DMS79 treated with DMSO at 0.1 percent for 48 hours (cell line): ENCODE data around the gene S100Z.
A peak's percentile ranks its signal among the peaks of the same experiment; 100 is the strongest.
"Not testable (repeated sequence)": the region's sequence is repeated elsewhere in the genome, so short reads cannot be mapped to it uniquely, and the experiment has no call there.

Source experiments
- DNase-seq: peaks from one replicate; lab custom pipeline; 2025; lab: John Stamatoyannopoulos, UW

The S100Z gene

DNA sequence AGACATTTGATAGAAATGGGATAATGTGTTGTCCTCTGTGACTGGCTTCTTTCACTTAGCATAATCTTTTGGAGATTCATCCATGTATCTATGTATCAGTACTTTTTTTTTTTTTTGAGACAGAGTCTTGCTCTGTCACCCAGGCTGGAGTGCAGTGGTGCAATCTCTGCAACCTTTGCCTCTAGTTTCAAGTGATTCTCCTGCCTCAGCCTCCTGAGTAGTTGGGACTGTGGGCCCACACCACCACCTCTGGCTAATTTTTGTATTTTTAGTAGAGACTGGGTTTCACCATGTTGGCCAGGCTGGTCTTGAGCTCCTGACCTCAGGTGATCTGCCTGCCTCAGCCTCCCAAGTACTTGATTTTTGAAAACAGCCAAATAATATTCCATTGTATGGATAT is 23.4 kb upstream of the S100Z start:
- DNase-seq: not testable (repeated sequence)

DNA sequence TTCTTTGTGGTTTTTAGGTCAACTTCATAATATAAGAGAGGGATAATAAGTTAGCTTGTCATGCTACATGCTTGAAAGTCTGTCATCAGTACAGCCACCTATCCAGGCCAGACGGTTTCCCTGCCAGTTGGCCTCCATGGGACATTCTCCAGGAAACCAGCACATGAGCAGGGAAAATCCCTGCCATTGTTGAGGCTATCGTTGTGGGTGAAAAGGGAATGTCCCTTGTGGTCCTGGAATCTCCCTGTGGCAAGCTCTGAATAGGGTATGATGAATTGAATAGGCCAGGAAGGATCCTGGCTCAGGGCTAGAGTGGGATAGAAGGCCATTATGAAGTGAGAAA is 18.7 kb upstream of the S100Z start:
- DNase-seq: no peak

DNA sequence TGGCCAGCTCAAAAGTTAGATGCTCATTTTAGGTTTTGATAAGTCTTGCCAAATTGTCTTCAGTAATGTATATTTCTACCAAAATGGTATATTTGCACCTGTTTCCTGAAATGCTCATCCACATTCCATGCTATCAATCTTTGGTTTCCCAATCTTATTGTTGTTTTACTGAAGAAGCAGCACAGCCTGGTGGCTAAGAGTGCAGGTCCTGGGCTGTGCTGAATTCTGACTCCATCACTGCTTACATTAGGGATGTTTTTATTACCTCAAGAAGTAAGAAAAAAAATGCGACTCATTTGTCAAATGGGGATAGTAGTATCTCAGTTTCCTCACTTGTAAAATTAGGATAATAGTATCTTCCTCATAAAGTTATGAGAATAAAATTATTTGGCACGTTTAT is 13.6 kb upstream of the S100Z start:
- no peak for DNase-seq

GRCh38 chr5:76836585-76836984 is 13.2 kb upstream of the S100Z start:
- no peak for DNase-seq

DNA sequence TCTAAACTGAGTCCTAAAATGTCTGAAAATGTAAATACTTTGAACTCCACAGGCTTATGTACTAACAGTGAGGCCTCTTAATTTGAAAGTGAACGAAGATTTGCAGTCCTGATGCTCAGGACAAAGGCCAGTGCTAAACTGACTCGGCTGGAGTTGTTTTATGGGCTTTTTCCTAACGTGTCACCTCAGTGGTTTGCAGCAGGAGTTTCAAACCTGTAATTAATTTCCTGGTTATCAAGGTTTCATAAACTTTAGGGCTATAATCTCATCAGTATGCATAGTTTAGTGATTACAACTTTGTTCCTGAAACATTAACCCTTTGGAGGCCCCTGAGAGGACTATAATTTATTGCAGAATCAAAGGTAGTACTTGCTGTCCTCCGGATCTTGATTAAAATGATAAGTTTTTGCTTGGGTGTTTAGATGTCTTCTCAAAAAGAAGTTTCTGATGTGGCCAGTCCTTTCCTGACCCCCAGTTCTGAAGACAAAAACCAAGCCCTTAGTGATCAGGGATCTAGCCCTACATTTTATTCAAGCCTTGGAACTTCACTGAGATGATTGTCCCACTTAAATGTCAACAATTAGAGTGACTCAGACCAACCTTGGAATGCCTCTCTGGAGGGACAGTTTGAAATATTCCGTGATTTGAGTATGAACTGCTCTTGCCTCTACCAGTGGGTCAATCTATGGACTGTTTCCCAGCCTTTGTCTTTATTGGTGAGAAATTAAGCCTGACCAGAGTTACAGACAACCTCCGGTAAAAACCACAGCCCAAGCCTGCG is 11.1 kb upstream of the S100Z start:
- no peak for DNase-seq

GRCh38 chr5:76841361-76841760 is 8.5 kb upstream of the S100Z start:
- DNase-seq: no peak

DNA sequence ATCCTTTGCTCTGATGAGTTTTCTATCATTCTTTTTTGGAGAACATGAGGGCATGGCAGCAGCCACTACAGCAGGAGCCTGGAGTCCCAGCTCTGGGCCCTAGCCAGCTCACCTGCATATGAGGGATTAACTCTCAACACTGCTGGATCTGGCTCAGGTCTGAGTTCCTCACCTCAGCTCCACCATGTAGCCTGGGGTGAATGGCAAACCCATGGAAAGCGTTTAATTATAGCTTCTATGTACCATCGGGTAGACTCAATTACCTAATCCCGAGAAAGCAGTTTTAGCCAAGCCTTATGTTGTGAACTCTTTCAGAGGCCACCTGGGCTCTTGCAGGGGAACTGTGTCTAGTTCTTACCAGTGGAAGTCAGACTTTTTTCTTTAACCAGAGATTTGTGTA is 3.9 kb upstream of the S100Z start:
- DNase-seq: no peak

- no peak for DNase-seq
Measured at GRCh38 chr5:76850543-76851145, 830 bp downstream of the S100Z start.

- DNase-seq: no peak
Measured at GRCh38 chr5:76851728-76852369, 2.0 kb downstream of the S100Z start.

DNA sequence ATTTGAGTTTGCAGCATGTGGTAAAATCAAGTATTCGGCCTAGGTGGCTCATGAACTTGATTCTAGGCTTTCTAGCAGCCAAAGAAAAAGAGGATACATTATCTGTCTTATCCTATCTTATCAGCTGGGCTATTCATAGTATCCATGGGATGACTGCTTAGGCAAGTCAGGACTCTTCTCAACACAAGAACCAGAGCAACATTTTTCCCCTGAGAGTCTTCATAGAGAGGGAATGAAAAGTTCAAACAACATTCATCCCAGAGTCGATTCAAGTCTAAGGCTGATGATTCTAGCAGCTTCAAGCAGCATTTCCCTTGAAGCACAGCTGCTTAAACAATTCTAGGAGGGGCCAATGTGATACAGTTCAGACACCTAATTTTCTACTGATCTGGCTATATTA is 3.0 kb downstream of the S100Z start:
- DNase-seq: no peak

- DNase-seq: not testable (repeated sequence)
Measured at GRCh38 chr5:76853741-76854140, 3.9 kb downstream of the S100Z start.

- no peak for DNase-seq
Measured at GRCh38 chr5:76854644-76855043, 4.8 kb downstream of the S100Z start.

DNA sequence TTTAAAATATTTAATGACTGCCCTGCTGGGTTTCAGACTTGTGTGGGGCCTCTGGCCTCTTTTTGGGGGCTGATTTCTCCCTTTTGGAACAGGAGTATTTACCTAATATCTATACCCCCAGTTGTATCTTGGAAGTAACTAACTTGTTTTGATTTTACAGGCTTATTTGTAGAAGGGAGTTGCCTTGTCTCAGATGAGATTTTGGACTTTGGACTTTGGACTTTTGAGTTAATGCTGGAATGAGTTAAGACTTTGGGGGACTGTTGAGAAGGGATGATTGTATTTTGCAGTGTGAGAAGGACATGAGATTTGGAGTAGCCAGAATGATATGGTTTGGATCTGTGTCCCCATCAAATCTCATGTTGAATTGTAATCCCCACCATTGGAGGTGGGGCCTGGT is 5.7 kb downstream of the S100Z start:
- DNase-seq: not testable (repeated sequence)

DNA sequence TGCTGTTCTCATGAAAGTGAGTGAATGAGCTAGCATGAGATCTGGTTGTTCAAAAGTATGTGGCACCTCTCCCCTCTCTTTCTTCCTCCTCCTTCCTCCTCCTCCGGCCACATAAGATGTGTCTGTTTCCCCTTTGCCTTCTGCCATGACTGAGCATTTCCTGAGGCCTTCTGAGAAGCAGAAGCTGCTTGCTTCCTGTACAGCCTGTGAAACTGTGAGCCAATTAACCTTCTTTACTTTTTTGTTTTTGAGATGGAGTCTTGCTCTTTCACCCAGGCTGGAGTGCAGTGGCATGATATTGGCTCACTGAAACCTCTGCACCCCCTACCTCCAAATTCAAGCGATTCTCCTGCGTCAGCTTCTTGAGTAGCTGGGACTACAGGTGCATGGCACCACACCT is 6.1 kb downstream of the S100Z start:
- no peak for DNase-seq

DNA sequence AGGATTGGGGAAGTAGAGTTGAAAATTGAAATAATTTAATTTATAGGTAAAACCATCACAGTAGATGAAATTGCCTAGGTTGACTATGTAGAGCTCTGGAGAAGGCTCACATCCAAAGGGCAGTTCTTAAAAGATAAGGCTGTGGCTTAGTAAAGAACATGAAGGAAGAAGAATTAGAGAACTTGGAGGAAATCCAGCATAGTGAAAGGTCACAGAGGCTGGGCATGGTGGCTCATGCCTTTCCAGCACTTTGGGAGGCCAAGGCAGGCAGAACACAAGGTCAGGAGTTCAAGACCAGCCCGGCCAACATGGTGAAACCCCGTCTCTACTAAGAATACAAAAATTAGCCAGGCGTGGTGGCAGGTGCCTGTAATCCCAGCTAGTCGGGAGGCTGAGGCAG is 7.0 kb downstream of the S100Z start:
- not testable (repeated sequence) for DNase-seq

DNA sequence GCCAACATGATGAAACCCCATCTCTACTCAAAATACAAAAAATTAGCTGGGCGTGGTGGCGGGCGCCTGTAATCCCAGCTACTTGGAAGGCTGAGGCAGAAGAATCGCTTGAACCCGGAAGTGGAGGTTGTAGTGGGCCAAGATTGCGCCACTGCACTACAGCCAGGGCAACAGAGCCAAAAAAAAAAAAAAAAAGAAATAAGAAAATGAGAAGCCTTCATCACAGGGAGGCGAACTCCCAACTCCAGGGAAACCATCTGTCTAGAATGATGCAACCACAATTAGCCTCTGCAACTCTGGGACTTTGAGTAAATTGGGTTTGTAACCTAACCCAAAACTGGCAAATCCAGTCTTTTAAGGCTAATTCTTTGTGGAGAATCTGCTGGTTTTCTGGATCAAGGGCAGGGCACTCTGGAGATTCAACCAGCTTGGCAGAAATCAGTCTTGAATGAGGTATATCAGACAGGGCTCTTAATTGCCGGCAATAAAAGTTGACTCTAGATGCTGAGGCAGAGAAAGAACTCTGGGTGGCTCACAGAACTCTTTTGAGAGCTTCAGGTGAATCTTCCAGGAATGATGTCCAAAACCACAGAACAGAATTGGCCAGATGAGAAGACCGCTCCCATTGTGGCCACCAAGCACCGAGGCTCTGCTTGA is 9.9 kb downstream of the S100Z start:
- no peak for DNase-seq

DNA sequence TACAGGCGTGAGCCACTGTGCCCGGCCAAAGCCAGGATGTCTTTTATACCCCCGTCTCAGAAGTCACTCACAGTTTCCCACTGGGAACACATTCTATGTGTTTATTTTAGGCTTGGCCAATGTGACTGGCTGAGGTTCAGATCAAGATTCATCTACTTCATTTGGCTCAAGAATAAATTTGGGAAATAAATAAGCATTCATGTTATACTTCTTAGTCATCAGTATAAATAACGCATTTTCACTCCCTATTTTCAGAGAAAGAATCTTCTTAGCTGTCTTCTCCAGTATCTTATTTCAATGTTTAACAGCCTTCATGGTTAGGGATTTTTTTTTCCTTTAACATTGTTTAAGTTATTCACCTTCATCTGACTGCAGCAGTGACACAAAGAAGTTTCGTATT is 11.8 kb downstream of the S100Z start:
- no peak for DNase-seq

GRCh38 chr5:76863001-76863400 is 13.2 kb downstream of the S100Z start:
- DNase-seq: no peak

DNA sequence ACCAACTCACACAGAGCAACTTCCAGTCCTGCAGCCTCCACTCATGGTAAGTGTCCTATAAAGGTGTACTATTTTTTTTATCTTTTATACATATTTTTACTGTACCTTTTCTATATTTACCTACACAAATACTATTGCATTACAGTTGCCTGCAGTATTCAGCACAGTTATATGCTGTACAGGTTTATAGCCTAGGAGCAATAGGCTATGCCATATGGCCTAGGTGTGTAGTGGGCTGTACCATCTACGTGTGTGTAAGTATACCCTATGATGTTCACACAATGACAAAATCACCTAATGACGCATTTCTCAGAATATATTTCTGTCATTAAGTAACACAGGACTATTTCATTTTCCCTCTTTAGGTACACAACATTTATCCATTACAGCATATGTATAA is 16.7 kb downstream of the S100Z start:
- DNase-seq: no peak

- DNase-seq: no peak
Measured at GRCh38 chr5:76867038-76867437, 17.2 kb downstream of the S100Z start.

GRCh38 chr5:76867827-76868693 is 18.2 kb downstream of the S100Z start:
- DNase-seq: peak; percentile 21

DNA sequence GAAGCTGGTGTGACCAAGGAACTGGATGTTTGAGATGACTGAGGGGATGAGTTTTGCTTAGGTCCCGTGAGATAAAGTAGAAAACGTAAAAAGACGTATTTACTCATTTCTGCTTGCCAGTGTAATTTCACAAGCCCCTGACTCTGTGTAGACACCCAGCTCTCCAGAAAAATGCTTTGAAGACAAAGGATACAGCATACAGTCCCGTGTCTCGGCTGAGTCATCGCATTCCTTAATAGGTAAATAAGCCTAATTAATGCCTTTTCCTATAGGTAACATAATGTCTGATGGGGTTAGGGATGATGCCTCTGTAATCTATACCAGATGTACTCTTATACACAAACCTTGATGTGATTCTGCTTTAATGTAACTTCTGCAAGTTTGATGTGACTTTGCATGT is 20.2 kb downstream of the S100Z start:
- no peak for DNase-seq
